Measurements from ENCODE around the gene UGT1A3.

GRCh38 chr2:233699424-233700027 lies 29.3 kb upstream of the UGT1A3 start:
- TF ChIP-seq CTCF (conservative IDR thresholded peaks at IDR 0.05; ENCODE audit: low read length) (no peak), EZH2phosphoT487 (IDR thresholded peaks at IDR 0.05; ENCODE audit: borderline replicate concordance) (no peak)
